Right atrium auricular region (tissue), 2 donors: ENCODE measurements around the gene UHRF1. TPM values are rescaled to one million over a fixed set of nuclear protein-coding genes. Genes with fewer than 3 reads are reported as not detected.
A peak's percentile ranks its signal among the peaks of the same experiment; 100 is the strongest.

Experiments used
- DNase-seq: peaks from one replicate; pipeline ENCODE4 v3.0.0-alpha.2; 2019; ENCODE audit warnings: low spot score
- H3K27ac ChIP-seq, 2 donors: fragments of 200-600 bp; sonication (generic); 1 replicate in 1 of 2; 2 replicates in 1 of 2; pipeline ENCODE4 v1.5.1; 2016 to 2019
- H3K27me3 ChIP-seq, 2 donors: fragments of 200-600 bp; sonication (generic); one replicate each; pipeline versions ENCODE4 v1.5.1 to v1.6.0; 2017 to 2019
- H3K36me3 ChIP-seq: fragments of 200-600 bp; sonication (generic); one replicate; pipeline ENCODE4 v1.5.1; 2016
- H3K4me1 ChIP-seq, 2 donors: fragments of 200-600 bp; sonication (generic); one replicate each; pipeline versions ENCODE4 v1.5.1 to v1.6.0; 2017 to 2019
- H3K4me3 ChIP-seq, 2 donors: fragments of 200-600 bp; sonication (generic); 1 replicate in 1 of 2; 2 replicates in 1 of 2; pipeline ENCODE4 v1.5.1; 2017 to 2019; ENCODE audit warnings: mild to moderate bottlenecking in 1 of 2, moderate library complexity in 1 of 2
- H3K9me3 ChIP-seq, 2 donors: fragments of 200-600 bp; sonication (generic); one replicate each; pipeline ENCODE4 v1.5.1; 2019
- total RNA-seq, 2 donors: library from RNA; depleted of rRNA; stranded (reverse); fragments of >200 nt; gene quantifications; one replicate each; pipeline ENCODE4 v1.1.0, GENCODE V29; 2016
- TF ChIP-seq, protein P1 (sequence below), 2 donors: fragments of 200-600 bp; sonication (generic); IDR thresholded peaks; one replicate each; pipeline ENCODE4 v1.5.1; 2019; ENCODE audit warnings: antibody characterized with exemption in 2 of 2

The UHRF1 gene
- total RNA-seq, 2 donors from 2014 or later = 0.28 to 0.33 TPM

GRCh38 chr19:4981681-4981958 is 72.3 kb downstream of the UHRF1 start:
- H3K27me3 ChIP-seq = no peaks in the 10 kb centered on the region
- H3K36me3 ChIP-seq = no peaks in the 10 kb centered on the region
- peaks cover 0 to 61% of the 10 kb centered on the region in 2 donors for H3K4me1 ChIP-seq
- TF ChIP-seq, protein P1, sequence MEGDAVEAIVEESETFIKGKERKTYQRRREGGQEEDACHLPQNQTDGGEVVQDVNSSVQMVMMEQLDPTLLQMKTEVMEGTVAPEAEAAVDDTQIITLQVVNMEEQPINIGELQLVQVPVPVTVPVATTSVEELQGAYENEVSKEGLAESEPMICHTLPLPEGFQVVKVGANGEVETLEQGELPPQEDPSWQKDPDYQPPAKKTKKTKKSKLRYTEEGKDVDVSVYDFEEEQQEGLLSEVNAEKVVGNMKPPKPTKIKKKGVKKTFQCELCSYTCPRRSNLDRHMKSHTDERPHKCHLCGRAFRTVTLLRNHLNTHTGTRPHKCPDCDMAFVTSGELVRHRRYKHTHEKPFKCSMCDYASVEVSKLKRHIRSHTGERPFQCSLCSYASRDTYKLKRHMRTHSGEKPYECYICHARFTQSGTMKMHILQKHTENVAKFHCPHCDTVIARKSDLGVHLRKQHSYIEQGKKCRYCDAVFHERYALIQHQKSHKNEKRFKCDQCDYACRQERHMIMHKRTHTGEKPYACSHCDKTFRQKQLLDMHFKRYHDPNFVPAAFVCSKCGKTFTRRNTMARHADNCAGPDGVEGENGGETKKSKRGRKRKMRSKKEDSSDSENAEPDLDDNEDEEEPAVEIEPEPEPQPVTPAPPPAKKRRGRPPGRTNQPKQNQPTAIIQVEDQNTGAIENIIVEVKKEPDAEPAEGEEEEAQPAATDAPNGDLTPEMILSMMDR (IDR thresholded peaks at IDR 0.05) = no peak
- H3K27ac ChIP-seq = peak overlapping the region in 1 of 2 donors; percentile 1
- DNase-seq = no peak
- no peaks in the 10 kb centered on the region for H3K9me3 ChIP-seq
- no peak overlapping the region for H3K4me3 ChIP-seq

GRCh38 chr19:4983346-4984105 is 74.2 kb downstream of the UHRF1 start:
- TF ChIP-seq, protein P1 (IDR thresholded peaks at IDR 0.05) = no peak
- Histone ChIP-seq H3K27me3 (no peaks in the 10 kb centered on the region), H3K36me3 (no peaks in the 10 kb centered on the region), H3K9me3 (no peaks in the 10 kb centered on the region), H3K4me3 (no peak overlapping the region), H3K4me1 (peaks cover 6 to 63% of the 10 kb centered on the region in 2 donors), H3K27ac (peak overlapping the region; percentile 7 to 41)
- DNase-seq = no peak

DNA sequence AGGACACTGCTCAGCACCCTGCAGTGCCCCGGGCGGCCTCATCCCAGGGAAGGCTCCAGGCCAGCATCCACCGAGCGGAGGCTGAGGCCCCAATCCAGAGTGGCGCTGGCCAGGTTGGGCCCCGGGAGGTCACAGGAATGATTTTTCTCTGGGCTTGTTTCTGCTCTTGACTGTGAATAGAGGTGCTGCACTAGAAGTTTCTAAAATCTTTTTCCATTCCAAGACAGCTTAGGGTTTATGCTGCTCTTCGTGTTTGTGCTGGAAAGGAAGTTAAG is 74.7 kb downstream of the UHRF1 start:
- H3K4me1 ChIP-seq = peaks cover 6 to 63% of the 10 kb centered on the region in 2 donors
- TF ChIP-seq, protein P1 (IDR thresholded peaks at IDR 0.05) = no peak
- H3K36me3 ChIP-seq = no peaks in the 10 kb centered on the region
- no peaks in the 10 kb centered on the region for H3K9me3 ChIP-seq
- no peak overlapping the region for H3K4me3 ChIP-seq
- no peaks in the 10 kb centered on the region for H3K27me3 ChIP-seq
- peak overlapping the region; percentile 7 to 41 for H3K27ac ChIP-seq
- no peak for DNase-seq

DNA sequence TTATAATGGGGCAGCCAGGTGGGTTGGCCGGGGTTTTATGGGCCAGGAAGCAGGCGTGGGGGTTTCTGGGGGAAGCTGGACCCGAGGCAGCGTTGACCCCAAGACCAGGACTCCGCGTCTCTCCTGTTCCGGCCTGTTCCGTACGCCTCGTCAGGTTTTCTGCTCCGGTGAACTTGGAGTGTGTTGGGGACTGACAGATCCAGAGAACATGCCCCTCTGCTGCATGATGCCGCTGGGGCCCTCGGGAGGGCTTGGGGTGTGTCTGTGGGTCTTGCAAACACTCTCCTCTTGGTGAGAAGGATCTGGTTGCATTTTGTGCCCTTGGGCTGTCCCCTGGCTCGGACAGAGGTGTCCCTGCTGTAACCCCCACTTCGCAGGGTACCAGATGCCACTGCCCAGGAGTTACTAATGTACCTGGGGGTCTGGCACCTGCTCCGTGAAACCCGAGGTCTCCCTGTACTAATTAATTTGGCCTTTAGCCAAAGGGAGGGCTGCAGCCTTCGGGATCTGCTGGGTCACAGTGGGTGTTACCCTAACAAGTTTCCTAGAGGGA is 75.2 kb downstream of the UHRF1 start:
- TF ChIP-seq, protein P1 (IDR thresholded peaks at IDR 0.05) = no peak
- no peaks in the 10 kb centered on the region for H3K9me3 ChIP-seq

DNA sequence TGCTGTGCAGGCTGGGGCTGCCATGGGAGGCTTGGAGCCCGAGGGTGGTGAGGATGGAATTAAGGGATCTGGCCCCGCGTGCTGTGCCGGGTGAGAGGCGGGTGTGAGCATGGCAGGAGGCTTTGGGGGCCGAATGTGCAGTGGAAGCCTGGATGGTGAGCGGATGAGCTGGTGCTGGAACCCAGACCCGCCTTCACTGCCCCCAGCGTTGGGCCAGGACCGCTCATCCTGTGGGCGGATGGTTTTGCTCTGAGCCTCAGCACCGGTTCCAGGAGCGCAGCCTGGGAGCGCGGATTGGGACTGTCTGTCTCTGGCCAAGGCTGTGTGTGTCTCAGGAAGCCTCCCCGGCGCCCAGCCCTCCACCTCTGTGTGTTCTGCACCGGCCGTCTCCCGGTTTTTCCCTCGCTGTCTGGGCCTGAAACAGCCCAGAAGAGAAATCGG is 76.3 kb downstream of the UHRF1 start:
- DNase-seq = no peak
- Histone ChIP-seq H3K9me3 (no peaks in the 10 kb centered on the region), H3K27me3 (no peaks in the 10 kb centered on the region), H3K4me1 (peaks cover 6 to 66% of the 10 kb centered on the region in 2 donors), H3K27ac (peak overlapping the region in 1 of 2 donors; percentile 20), H3K4me3 (no peak overlapping the region), H3K36me3 (no peaks in the 10 kb centered on the region)
- TF ChIP-seq, protein P1 (IDR thresholded peaks at IDR 0.05) = no peak

More for the DNA sequence above, 75.2 kb downstream of the UHRF1 start:
- no peak for DNase-seq
- H3K27me3 ChIP-seq = no peaks in the 10 kb centered on the region
- H3K36me3 ChIP-seq = no peaks in the 10 kb centered on the region
- no peak overlapping the region for H3K27ac ChIP-seq
- peaks cover 6 to 63% of the 10 kb centered on the region in 2 donors for H3K4me1 ChIP-seq
- H3K4me3 ChIP-seq = no peak overlapping the region

- peaks cover 6 to 66% of the 10 kb centered on the region in 2 donors for H3K4me1 ChIP-seq
- no peaks in the 10 kb centered on the region for H3K27me3 ChIP-seq
- no peaks in the 10 kb centered on the region for H3K9me3 ChIP-seq
- peak overlapping the region in 1 of 2 donors; percentile 20 for H3K27ac ChIP-seq
- no peaks in the 10 kb centered on the region for H3K36me3 ChIP-seq
- no peak overlapping the region for H3K4me3 ChIP-seq
- TF ChIP-seq, protein P1 (IDR thresholded peaks at IDR 0.05) = no peak
- no peak for DNase-seq
These were observed 76.8 kb downstream of the UHRF1 start for GRCh38 chr19:4986056-4986455.
